B cell (primary cell): ENCODE data around the gene GNG10. TPM values are rescaled to one million over a fixed set of nuclear protein-coding genes. Genes with fewer than 3 reads are reported as not detected.

Experiments used
- ATAC-seq: fragments of 200-7000 bp; cut with Tn5 transposase; one replicate; pipeline ENCODE4 v1.10.0; 2021; ENCODE audit warnings: low read depth, mild to moderate bottlenecking, moderate number of reproducible peaks, moderate library complexity
- CTCF ChIA-PET: fragments of 350-600 bp; sonication (Branson Sonifier 250); formaldehyde crosslinking; loops from one replicate; lab custom pipeline; 2021; ENCODE audit warnings: antibody characterized with exemption, inconsistent platforms; lab: Charles Lee
- POLR2A ChIA-PET: fragments of 350-600 bp; sonication (Branson Sonifier 250); formaldehyde crosslinking; loops from one replicate; lab custom pipeline; 2021; ENCODE audit warnings: antibody characterized with exemption; lab: Charles Lee
- DNase-seq: peaks from one replicate; pipeline ENCODE4 v3.0.0; 2013
- H2AFZ ChIP-seq: 2 replicates; pipeline ENCODE4 v1.6.1; 2012; ENCODE audit warnings: mild to moderate bottlenecking, low read depth, low read length; ENCODE audit not compliant: insufficient read depth, poor library complexity, severe bottlenecking
- H3K27ac ChIP-seq, 2 donors: 1 replicate in 1 of 2; 2 replicates in 1 of 2; pipeline ENCODE4 v1.5.1; 2012 to 2013; ENCODE audit warnings: low read length in 2 of 2, mild to moderate bottlenecking in 2 of 2, moderate library complexity in 1 of 2
- H3K27me3 ChIP-seq, 4 experiments: fragments of 200-600 bp in 1 of 4; sonication (generic) in 1 of 4; replicated peaks in 1 of 4; 1 replicate in 2 of 4; 2 replicates in 2 of 4; pipeline versions ENCODE4 v1.6.1 to v1.7.0; 2013 to 2016; ENCODE audit warnings: low read length in 3 of 4, mild to moderate bottlenecking in 2 of 4, mixed read lengths in 1 of 4, moderate library complexity in 1 of 4; ENCODE audit not compliant: insufficient read depth in 4 of 4, control insufficient read depth in 3 of 4; ENCODE audit errors: control extremely low read depth in 1 of 4
- H3K36me3 ChIP-seq, 2 experiments: replicated peaks in 1 of 2; 1 replicate in 1 of 2; 2 replicates in 1 of 2; pipeline versions ENCODE4 v1.6.1 to v1.7.1; 2013; ENCODE audit warnings: low read length in 1 of 2; ENCODE audit not compliant: insufficient read depth in 2 of 2, control insufficient read depth in 1 of 2; ENCODE audit errors: control extremely low read depth in 1 of 2, extremely low read depth in 1 of 2
- H3K4me1 ChIP-seq, 2 donors: fragments of 200-600 bp in 1 of 2; sonication (generic) in 1 of 2; 1 replicate in 1 of 2; 2 replicates in 1 of 2; pipeline versions ENCODE4 v1.5.1 to v1.6.1; 2013 to 2017; ENCODE audit warnings: low read length in 2 of 2; ENCODE audit not compliant: control insufficient read depth in 2 of 2, insufficient read depth in 2 of 2
- H3K4me2 ChIP-seq: replicated peaks from 2 replicates; pipeline ENCODE3; 2012; ENCODE audit warnings: mild to moderate bottlenecking, low read depth, low read length; ENCODE audit not compliant: poor library complexity, severe bottlenecking
- H3K4me3 ChIP-seq, 5 experiments: fragments of 200-600 bp in 1 of 5; sonication (generic) in 1 of 5; 1 replicate in 3 of 5; 2 replicates in 2 of 5; pipeline versions ENCODE4 v1.5.1 to v1.7.0; 2011 to 2016; ENCODE audit warnings: low read length in 4 of 5, mild to moderate bottlenecking in 4 of 5, low read depth in 2 of 5, control low read depth in 1 of 5, moderate library complexity in 1 of 5; ENCODE audit not compliant: insufficient read depth in 1 of 5; ENCODE audit errors: control extremely low read depth in 1 of 5, extremely low read depth in 1 of 5
- H3K79me2 ChIP-seq: fragments of 200-600 bp; sonication (generic); one replicate; pipeline ENCODE4 v1.6.0; 2016; ENCODE audit warnings: low read length; ENCODE audit not compliant: control insufficient read depth, insufficient read depth
- H3K9ac ChIP-seq: fragments of 200-600 bp; sonication (generic); 2 replicates; pipeline ENCODE4 v1.6.1; 2017; ENCODE audit warnings: mild to moderate bottlenecking, low read length, moderate library complexity
- H3K9me3 ChIP-seq, 3 donors: one replicate each; pipeline versions ENCODE4 v1.6.1 to v1.7.1; 2013; ENCODE audit warnings: low read length in 2 of 3; ENCODE audit not compliant: control insufficient read depth in 2 of 3, insufficient read depth in 1 of 3; ENCODE audit errors: control extremely low read depth in 1 of 3
- H4K20me1 ChIP-seq: 2 replicates; pipeline ENCODE4 v1.6.0; 2012; ENCODE audit warnings: mild to moderate bottlenecking, low read length; ENCODE audit not compliant: insufficient read depth, control insufficient read depth, poor library complexity, severe bottlenecking
- H3K27ac Mint-ChIP-seq: one replicate; pipeline ENCODE4 v1.8.0; 2021; ENCODE audit warnings: mixed read lengths
- H3K27me3 Mint-ChIP-seq: one replicate; pipeline ENCODE4 v1.8.0; 2021; ENCODE audit warnings: mixed read lengths
- H3K4me1 Mint-ChIP-seq: one replicate; pipeline ENCODE4 v1.8.0; 2021; ENCODE audit warnings: mixed read lengths
- H3K4me3 Mint-ChIP-seq: one replicate; pipeline ENCODE4 v1.8.0; 2021; ENCODE audit warnings: mixed read lengths
- H3K9me3 Mint-ChIP-seq: one replicate; pipeline ENCODE4 v1.8.0; 2022; ENCODE audit warnings: mixed read lengths; ENCODE audit not compliant: insufficient read depth
- CTCF ChIP-seq: fragments of 200-600 bp; IDR thresholded peaks from one replicate; pipeline ENCODE4 v1.8.0; 2022; ENCODE audit warnings: antibody characterized with exemption, mild to moderate bottlenecking
- EZH2 ChIP-seq: IDR thresholded peaks from 2 replicates; pipeline ENCODE4 v1.6.1; 2012; ENCODE audit warnings: borderline replicate concordance, low read depth, mild to moderate bottlenecking, moderate library complexity, low read length; ENCODE audit not compliant: insufficient read depth, poor library complexity, severe bottlenecking
- whole genome bisulfite sequencing: methylation state at CpG from one replicate; pipeline ENCODE4 v1.1.5; 2013; ENCODE audit warnings: missing lambda C conversion rate; ENCODE audit not compliant: insufficient coverage; 5-methylcytosine and 5-hydroxymethylcytosine counted together
- intact Hi-C: fragments of 100-400 bp; cut with micrococcal nuclease; formaldehyde crosslinking; loops from one replicate; pipeline ENCODE4 v1.10.0; 2022
- polyA plus RNA-seq: library from polyadenylated mRNA; depleted of rRNA; stranded (reverse); fragments of >200 nt; gene quantifications from 2 replicates; pipeline ENCODE4 v1.2.3, GENCODE V29; 2012
- total RNA-seq, 2 donors: library from RNA; stranded (reverse); fragments of 120-200 nt in 1 of 2; gene quantifications; 1 replicate in 1 of 2; 2 replicates in 1 of 2; pipeline versions ENCODE4 v1.2.3 to v1.2.4, GENCODE V29; 2013 to 2022

Gene GNG10
- total and polyA plus RNA-seq, 2 donors (not counting 1 experiment from before 2014, with no cell fraction given): 7.2 to 10.6 TPM

GRCh38 chr9:111683392-111683791, 22.0 kb downstream of the GNG10 start:
- no peaks in the 10 kb centered on the region for H3K9me3 Mint-ChIP-seq

GRCh38 chr9:111691672-111692329, 30.4 kb downstream of the GNG10 start:
- ChIA-PET CTCF (interaction anchor here (0.8 to 1.6 kb wide), 4 partner anchors 9 to 96 kb away, joined by 3 to 5 read pairs (median 4); no protein-coding TSS in a partner anchor), POLR2A (no interaction called here)
- Histone ChIP-seq H2AFZ (peak overlapping the region; percentile 48), H3K4me3 (no peak overlapping the region), H3K4me2 (no peak overlapping the region), H3K36me3 (no peaks in the 10 kb centered on the region), H4K20me1 (no peaks in the 10 kb centered on the region), H3K9me3 (no peaks in the 10 kb centered on the region), H3K4me1 (no peaks in the 10 kb centered on the region), H3K27ac (no peak overlapping the region), H3K79me2 (no peaks in the 10 kb centered on the region), H3K9ac (no peak overlapping the region), H3K27me3 (no peaks in the 10 kb centered on the region)
- Mint-ChIP-seq H3K27ac (no peak overlapping the region), H3K4me1 (no peaks in the 10 kb centered on the region), H3K9me3 (no peaks in the 10 kb centered on the region), H3K4me3 (no peak overlapping the region), H3K27me3 (no peaks in the 10 kb centered on the region)
- no peak for ATAC-seq
- DNase-seq: peak; percentile 26
- WGBS: no CpG with 5 or more reads among the region's 5 CpGs
- intact Hi-C loops: loop anchor here (1.0 kb wide), 1 partner anchor 94 kb away; no protein-coding TSS in a partner anchor
- TF ChIP-seq CTCF: no peak
- no peak for TF ChIP-seq EZH2

More at GRCh38 chr9:111683392-111683791, 22.0 kb downstream of the GNG10 start:
- H4K20me1 ChIP-seq: no peaks in the 10 kb centered on the region
- Mint-ChIP-seq H3K27me3 (no peaks in the 10 kb centered on the region), H3K4me3 (no peak overlapping the region), H3K4me1 (no peaks in the 10 kb centered on the region), H3K27ac (no peak overlapping the region)
- H3K9me3 ChIP-seq: no peaks in the 10 kb centered on the region
- H3K36me3 ChIP-seq: no peaks in the 10 kb centered on the region
- DNase-seq (no peak), ATAC-seq (no peak)
- H3K79me2 ChIP-seq: no peaks in the 10 kb centered on the region
- no peak overlapping the region for H3K9ac ChIP-seq
- H3K4me1 ChIP-seq: no peaks in the 10 kb centered on the region
- no peak overlapping the region for H3K4me3 ChIP-seq
- CTCF ChIA-PET: no interaction called here
- no peaks in the 10 kb centered on the region for H3K27me3 ChIP-seq
- TF ChIP-seq EZH2: no peak
- 100% methylated on average over 1 of the region's 1 CpG for WGBS
- no peak overlapping the region for H3K27ac ChIP-seq
- H3K4me2 ChIP-seq: no peak overlapping the region
- intact Hi-C loops: no loop called here
- POLR2A ChIA-PET: no interaction called here
- no peak overlapping the region for H2AFZ ChIP-seq
